ENCODE results near the gene GMCL1. TPM values are rescaled to one million over a fixed set of nuclear protein-coding genes. Genes with fewer than 3 reads are reported as not detected.
"Not testable (repeated sequence)": the region's sequence is repeated elsewhere in the genome, so short reads cannot be mapped to it uniquely, and the experiment has no call there.

The GMCL1 gene
- total RNA-seq, 2 donors from 2014 or later = 22.8 to 27.2 TPM

- ATAC-seq = no peak
- intact Hi-C loops (cut with DNase I, micrococcal nuclease) = no loop called here
These were observed 6.9 kb downstream of the GMCL1 start for GRCh38 chr2:69836316-69836715.

GRCh38 chr2:69837533-69837932 lies 8.1 kb downstream of the GMCL1 start:
- ATAC-seq = no peak
- DNase-seq = no peak
- intact Hi-C loops (cut with DNase I, micrococcal nuclease) = no loop called here

More at GRCh38 chr2:69836316-69836715, 6.9 kb downstream of the GMCL1 start:
- DNase-seq = no peak

- intact Hi-C loops (cut with DNase I, micrococcal nuclease) = no loop called here
- DNase-seq (no peak), ATAC-seq (no peak)
These were observed 14.5 kb downstream of the GMCL1 start for GRCh38 chr2:69843993-69844392.

- ATAC-seq (no peak), DNase-seq (no peak)
- intact Hi-C loops (cut with DNase I, micrococcal nuclease) = no loop called here
These were observed 15.1 kb downstream of the GMCL1 start for GRCh38 chr2:69844560-69844959.

GRCh38 chr2:69846182-69847067 lies 17.0 kb downstream of the GMCL1 start:
- intact Hi-C loops (cut with DNase I, micrococcal nuclease) = no loop called here
- DNase-seq = no peak

GRCh38 chr2:69847068-69847828 lies 17.8 kb downstream of the GMCL1 start:
- intact Hi-C loops (cut with DNase I, micrococcal nuclease) = no loop called here
- no peak for DNase-seq
- no peak for ATAC-seq

More at GRCh38 chr2:69846182-69847067, 17.0 kb downstream of the GMCL1 start:
- ATAC-seq = no peak

GRCh38 chr2:69848186-69848790 lies 18.8 kb downstream of the GMCL1 start:
- no peak for ATAC-seq
- intact Hi-C loops (cut with DNase I, micrococcal nuclease) = no loop called here
- no peak for DNase-seq

- intact Hi-C loops (cut with DNase I, micrococcal nuclease) = no loop called here
- no peak for DNase-seq
- ATAC-seq = no peak
These were observed 28.8 kb downstream of the GMCL1 start for GRCh38 chr2:69858261-69858660.

- intact Hi-C loops (cut with DNase I, micrococcal nuclease) = no loop called here
- no peak for DNase-seq
These were observed 33.8 kb downstream of the GMCL1 start for GRCh38 chr2:69863298-69863697.

GRCh38 chr2:69888451-69888850 lies 59.0 kb downstream of the GMCL1 start:
- no peak for DNase-seq
- intact Hi-C loops (cut with DNase I, micrococcal nuclease) = no loop called here
- no peak for ATAC-seq

More at GRCh38 chr2:69863298-69863697, 33.8 kb downstream of the GMCL1 start:
- ATAC-seq = no peak

GRCh38 chr2:69889302-69889701 lies 59.8 kb downstream of the GMCL1 start:
- DNase-seq (no peak), ATAC-seq (no peak)

GRCh38 chr2:69890881-69891280 lies 61.4 kb downstream of the GMCL1 start:
- intact Hi-C loops (cut with DNase I, micrococcal nuclease) = no loop called here
- ATAC-seq (no peak), DNase-seq (no peak)

More at GRCh38 chr2:69889302-69889701, 59.8 kb downstream of the GMCL1 start:
- intact Hi-C loops (cut with DNase I, micrococcal nuclease) = no loop called here

- intact Hi-C loops (cut with DNase I, micrococcal nuclease); ATAC-seq; DNase-seq: not testable (repeated sequence)
These were observed 63.5 kb downstream of the GMCL1 start for GRCh38 chr2:69892838-69893424.

GRCh38 chr2:69893684-69894551 lies 64.5 kb downstream of the GMCL1 start, which contains the start of gene SNRNP27:
SNRNP27 (plus strand) TSS chr2:69893956; CDS start chr2:69893985, 29 bp downstream.
- peak; percentile 75 to 79 for DNase-seq
- intact Hi-C loops (cut with DNase I, micrococcal nuclease) = no loop called here
- peak; percentile 94 for ATAC-seq

GRCh38 chr2:69894737-69895136 lies 65.3 kb downstream of the GMCL1 start:
- DNase-seq = peak in 1 of 2 donors; percentile 10
- intact Hi-C loops (cut with DNase I, micrococcal nuclease) = not testable (repeated sequence)

GRCh38 chr2:69902213-69902922 lies 72.9 kb downstream of the GMCL1 start:
- ATAC-seq (no peak), DNase-seq (peak in 1 of 2 donors; percentile 14)
- intact Hi-C loops (cut with DNase I, micrococcal nuclease) = no loop called here

More at GRCh38 chr2:69894737-69895136, 65.3 kb downstream of the GMCL1 start:
- not testable (repeated sequence) for ATAC-seq

GRCh38 chr2:69907216-69907615 lies 77.8 kb downstream of the GMCL1 start:
- DNase-seq (no peak), ATAC-seq (no peak)
- intact Hi-C loops (cut with DNase I, micrococcal nuclease) = no loop called here
